Subcutaneous abdominal adipose tissue (tissue), 5 donors: Measurements from ENCODE around the gene ADAM19.

ENCODE experiments used
- H3K27ac ChIP-seq: one replicate; pipeline ENCODE4 v1.7.0; 2013; ENCODE audit warnings: low read depth, mild to moderate bottlenecking, inconsistent platforms, low read length, moderate library complexity
- H3K27me3 ChIP-seq, 5 donors: one replicate each; pipeline ENCODE4 v1.7.0; 2013; ENCODE audit warnings: low read length in 5 of 5, inconsistent platforms in 1 of 5; ENCODE audit not compliant: control insufficient read depth in 5 of 5, insufficient read depth in 4 of 5
- H3K36me3 ChIP-seq, 5 donors: one replicate each; pipeline ENCODE4 v1.7.0; 2013; ENCODE audit warnings: low read length in 5 of 5; ENCODE audit not compliant: control insufficient read depth in 5 of 5, insufficient read depth in 5 of 5
- H3K4me1 ChIP-seq, 5 donors: one replicate each; pipeline ENCODE4 v1.7.0; 2013; ENCODE audit warnings: low read length in 5 of 5, mild to moderate bottlenecking in 3 of 5, moderate library complexity in 1 of 5; ENCODE audit not compliant: control insufficient read depth in 5 of 5, insufficient read depth in 5 of 5
- H3K4me3 ChIP-seq, 5 donors: one replicate each; pipeline ENCODE4 v1.7.0; 2013; ENCODE audit warnings: low read length in 5 of 5, low read depth in 1 of 5
- H3K9ac ChIP-seq, 5 donors: one replicate each; pipeline ENCODE4 v1.7.0; 2013; ENCODE audit warnings: low read length in 5 of 5, mild to moderate bottlenecking in 4 of 5, moderate library complexity in 3 of 5
- H3K9me3 ChIP-seq, 5 donors: one replicate each; pipeline ENCODE4 v1.7.0; 2013; ENCODE audit warnings: low read length in 5 of 5; ENCODE audit not compliant: control insufficient read depth in 5 of 5
- donor health status: healthy.
- donor health status: healthy.
- donor health status: healthy.
- donor health status: healthy.
- donor health status: healthy.

Gene ADAM19

DNA sequence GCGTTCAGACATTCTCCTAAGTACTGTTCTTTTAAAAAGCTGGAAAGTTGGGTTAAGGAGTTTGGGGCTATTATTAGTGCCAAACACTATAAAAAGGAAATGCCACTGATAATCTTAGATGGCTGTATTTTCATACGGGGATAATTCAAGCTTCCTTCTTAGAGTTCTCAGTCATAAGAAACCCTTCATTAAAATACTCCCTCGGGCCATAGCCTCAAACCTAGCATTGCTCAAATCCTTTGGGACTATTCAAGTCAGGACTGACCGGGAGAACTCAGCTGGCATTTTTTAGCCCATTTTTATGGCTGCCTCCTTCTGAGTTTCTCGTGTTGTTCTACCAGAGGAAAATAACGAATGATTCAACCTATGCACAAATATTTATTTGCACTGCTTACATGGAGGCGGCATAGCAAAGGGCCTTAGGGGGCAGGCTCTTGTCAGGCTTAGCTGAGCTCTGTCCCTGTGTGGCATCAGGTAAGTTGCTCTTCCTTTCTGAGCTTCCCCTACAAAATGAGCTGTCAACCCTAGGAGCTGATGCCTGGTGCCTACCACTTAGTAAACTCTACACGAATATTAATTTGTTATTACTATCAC, 33.5 kb upstream of the ADAM19 start:
- H3K9me3 ChIP-seq = no peaks in the 10 kb centered on the region
- no peaks in the 10 kb centered on the region for H3K36me3 ChIP-seq
- peaks cover 0 to 10% (median 0%) of the 10 kb centered on the region in 5 donors for H3K4me1 ChIP-seq
- H3K9ac ChIP-seq = no peak overlapping the region
- H3K27me3 ChIP-seq = no peaks in the 10 kb centered on the region
- H3K27ac ChIP-seq = no peak overlapping the region
- H3K4me3 ChIP-seq = no peak overlapping the region

- Histone ChIP-seq H3K9me3 (no peaks in the 10 kb centered on the region), H3K9ac (no peak overlapping the region), H3K27ac (no peak overlapping the region), H3K36me3 (no peaks in the 10 kb centered on the region), H3K4me3 (no peak overlapping the region), H3K27me3 (no peaks in the 10 kb centered on the region), H3K4me1 (peaks cover 0 to 10% (median 0%) of the 10 kb centered on the region in 5 donors)
Observed at GRCh38 chr5:157607371-157608161, 32.0 kb upstream of the ADAM19 start.

GRCh38 chr5:157606046-157606445, 30.5 kb upstream of the ADAM19 start:
- Histone ChIP-seq H3K4me3 (no peak overlapping the region), H3K4me1 (peaks cover 0 to 10% (median 0%) of the 10 kb centered on the region in 5 donors), H3K9ac (no peak overlapping the region), H3K27me3 (no peaks in the 10 kb centered on the region), H3K36me3 (no peaks in the 10 kb centered on the region), H3K9me3 (no peaks in the 10 kb centered on the region), H3K27ac (no peak overlapping the region)

DNA sequence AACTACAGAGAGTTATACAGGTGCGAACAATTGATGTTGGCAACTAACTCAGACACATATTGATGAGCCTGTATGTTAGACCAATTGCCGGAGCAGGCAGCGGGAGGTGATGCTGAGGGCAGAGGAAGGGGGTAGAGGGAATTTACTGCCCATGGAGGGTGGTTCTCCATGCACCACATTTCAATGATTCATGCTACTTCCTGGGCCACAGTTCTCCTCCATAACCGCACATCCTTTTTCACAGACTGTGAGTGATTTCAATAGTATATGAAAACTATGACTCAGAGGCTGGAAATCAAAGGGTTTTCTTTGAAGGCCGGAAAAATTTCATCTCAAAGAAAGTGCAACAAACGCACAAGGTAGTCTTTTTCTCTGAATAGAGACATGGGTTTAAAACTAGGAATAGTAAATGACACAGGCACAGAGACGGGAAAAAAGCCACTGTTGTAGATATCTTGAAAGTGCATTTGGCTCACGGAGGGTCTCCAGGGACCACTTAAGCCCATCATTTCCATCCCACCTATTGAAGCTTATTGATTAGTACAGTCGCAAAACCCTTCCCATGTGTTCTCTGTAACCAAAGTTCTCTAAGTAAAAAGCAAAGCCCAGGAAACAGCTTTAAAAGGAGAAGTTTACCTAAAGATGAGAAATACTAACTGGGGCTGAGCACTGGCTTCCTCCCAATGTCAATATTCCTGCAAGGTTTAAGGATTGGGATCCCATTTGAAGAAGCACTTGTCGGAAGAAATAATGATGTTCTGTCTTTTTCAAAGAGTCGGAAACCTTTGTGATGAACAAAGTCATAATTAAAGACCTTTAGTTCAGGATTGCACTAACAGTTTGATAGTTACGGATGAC, 28.0 kb upstream of the ADAM19 start:
- Histone ChIP-seq H3K27ac (no peak overlapping the region), H3K36me3 (no peaks in the 10 kb centered on the region), H3K27me3 (no peaks in the 10 kb centered on the region), H3K4me3 (no peak overlapping the region), H3K4me1 (peaks cover 0 to 2% (median 0%) of the 10 kb centered on the region in 5 donors), H3K9me3 (no peaks in the 10 kb centered on the region), H3K9ac (no peak overlapping the region)

DNA sequence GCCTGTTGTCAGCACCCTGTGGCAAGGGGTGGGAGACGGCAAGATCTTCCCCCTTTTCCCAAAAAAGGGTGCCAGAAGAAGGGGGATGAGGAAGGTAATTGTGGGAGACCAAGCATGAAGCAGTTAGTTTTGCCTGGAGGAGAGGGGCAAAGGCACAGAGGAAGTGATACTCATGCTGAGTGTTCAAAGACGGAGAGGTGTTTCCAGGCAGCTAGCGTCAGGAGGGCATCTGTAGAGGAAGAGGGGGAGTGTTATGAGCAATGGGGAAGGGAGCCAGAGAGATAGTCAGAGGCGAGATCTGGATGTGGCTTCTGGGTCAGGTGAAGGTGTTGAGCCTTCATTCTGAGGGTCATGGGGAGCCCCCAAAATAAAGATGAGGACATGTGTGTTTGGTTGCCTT, 26.9 kb upstream of the ADAM19 start:
- Histone ChIP-seq H3K9me3 (no peaks in the 10 kb centered on the region), H3K4me1 (no peaks in the 10 kb centered on the region), H3K27me3 (no peaks in the 10 kb centered on the region), H3K36me3 (no peaks in the 10 kb centered on the region), H3K4me3 (no peak overlapping the region), H3K27ac (no peak overlapping the region), H3K9ac (no peak overlapping the region)

GRCh38 chr5:157600252-157600651, 24.7 kb upstream of the ADAM19 start:
- H3K27me3 ChIP-seq = no peaks in the 10 kb centered on the region
- no peaks in the 10 kb centered on the region for H3K9me3 ChIP-seq
- H3K4me3 ChIP-seq = no peak overlapping the region
- H3K27ac ChIP-seq = no peak overlapping the region
- no peaks in the 10 kb centered on the region for H3K4me1 ChIP-seq
- H3K36me3 ChIP-seq = no peaks in the 10 kb centered on the region
- H3K9ac ChIP-seq = no peak overlapping the region

DNA sequence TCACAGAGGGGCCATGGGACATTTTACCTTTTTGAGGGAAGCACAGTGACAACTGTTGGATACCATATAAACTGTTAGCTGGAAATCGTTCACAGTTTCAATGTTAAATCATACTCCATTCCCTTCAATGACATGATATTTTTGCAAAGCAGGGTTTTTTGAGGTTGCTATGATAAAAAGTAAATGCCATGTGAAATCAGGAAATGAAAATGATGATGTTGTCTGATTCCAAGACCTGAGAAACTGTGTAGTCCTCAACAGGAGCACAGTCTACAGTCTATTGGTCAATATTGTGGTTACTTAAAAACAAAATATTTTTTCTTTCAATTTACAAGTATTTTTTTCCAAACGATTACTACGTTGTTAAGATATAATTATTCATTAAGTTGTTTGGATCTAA, 24.0 kb upstream of the ADAM19 start:
- no peaks in the 10 kb centered on the region for H3K9me3 ChIP-seq
- no peak overlapping the region for H3K9ac ChIP-seq
- H3K27me3 ChIP-seq = no peaks in the 10 kb centered on the region
- H3K27ac ChIP-seq = no peak overlapping the region
- no peaks in the 10 kb centered on the region for H3K36me3 ChIP-seq
- H3K4me1 ChIP-seq = no peaks in the 10 kb centered on the region
- no peak overlapping the region for H3K4me3 ChIP-seq

DNA sequence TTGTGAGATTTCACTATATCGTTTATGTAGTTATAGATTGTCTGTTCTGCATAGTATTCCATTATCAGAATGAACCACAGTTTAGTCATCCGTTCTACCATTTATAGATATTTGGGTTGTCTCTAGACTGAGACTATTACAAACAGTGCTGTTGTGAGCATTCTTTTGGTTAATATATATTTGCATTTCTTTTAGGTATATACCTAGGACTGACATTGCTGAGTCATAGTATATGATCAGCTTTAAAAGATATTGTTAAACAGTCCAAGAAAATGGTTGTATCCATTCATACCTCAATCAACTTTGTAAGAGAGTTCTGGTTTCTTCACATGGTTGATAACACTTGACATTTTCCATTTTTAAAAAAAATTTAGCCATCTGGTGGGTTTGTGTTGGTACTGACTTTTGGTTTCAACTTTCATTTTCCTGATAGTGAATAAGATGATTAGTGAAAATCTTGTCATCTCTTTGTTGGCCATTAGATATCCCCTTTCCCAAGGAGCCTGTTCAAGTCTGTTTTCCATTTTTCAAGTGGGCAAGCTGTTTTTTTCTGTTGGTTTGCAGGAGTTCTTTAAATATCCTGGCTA, 22.9 kb upstream of the ADAM19 start:
- no peak overlapping the region for H3K9ac ChIP-seq
- no peak overlapping the region for H3K27ac ChIP-seq
- H3K9me3 ChIP-seq = no peaks in the 10 kb centered on the region
- H3K4me1 ChIP-seq = no peaks in the 10 kb centered on the region
- H3K4me3 ChIP-seq = no peak overlapping the region
- H3K36me3 ChIP-seq = no peaks in the 10 kb centered on the region
- no peaks in the 10 kb centered on the region for H3K27me3 ChIP-seq

GRCh38 chr5:157597277-157597676, 21.7 kb upstream of the ADAM19 start:
- Histone ChIP-seq H3K9me3 (no peaks in the 10 kb centered on the region), H3K4me1 (peaks cover 0 to 9% (median 4%) of the 10 kb centered on the region in 5 donors), H3K36me3 (no peaks in the 10 kb centered on the region), H3K27me3 (no peaks in the 10 kb centered on the region), H3K9ac (no peak overlapping the region), H3K27ac (no peak overlapping the region), H3K4me3 (no peak overlapping the region)
